MM.1S (cell line): Measurements from ENCODE around the gene SERTAD2.

ENCODE experiments used
- DNase-seq: peaks from one replicate; pipeline ENCODE4 v3.0.0-alpha.2; 2015
- H2AFZ ChIP-seq: fragments of 300-600 bp; sonication (generic); 2 replicates; pipeline ENCODE4 v1.6.0; 2016; ENCODE audit warnings: antibody characterized with exemption, low read length
- H3F3A ChIP-seq: fragments of 300-600 bp; sonication (generic); 2 replicates; pipeline ENCODE4 v1.6.1; 2016; ENCODE audit warnings: mild to moderate bottlenecking, antibody characterized with exemption, low read length, moderate library complexity, mixed read lengths; ENCODE audit not compliant: insufficient read depth
- H3K27ac ChIP-seq: fragments of 300-600 bp; sonication (generic); 2 replicates; pipeline ENCODE4 v1.5.1; 2016; ENCODE audit warnings: mild to moderate bottlenecking, low read length
- H3K27me3 ChIP-seq: fragments of 300-600 bp; sonication (generic); replicated peaks from 2 replicates; pipeline ENCODE4 v1.6.0; 2016; ENCODE audit warnings: low read length; ENCODE audit not compliant: insufficient read depth
- H3K36me3 ChIP-seq: fragments of 300-600 bp; sonication (generic); replicated peaks from 2 replicates; pipeline ENCODE4 v1.6.1; 2016; ENCODE audit warnings: mild to moderate bottlenecking, low read length, mixed read lengths; ENCODE audit not compliant: insufficient read depth
- H3K4me1 ChIP-seq: fragments of 300-600 bp; sonication (generic); 2 replicates; pipeline ENCODE4 v1.6.1; 2016; ENCODE audit warnings: low read length, mixed read lengths
- H3K4me2 ChIP-seq: fragments of 300-600 bp; sonication (generic); 2 replicates; pipeline ENCODE4 v1.6.0; 2016; ENCODE audit warnings: low read depth, low read length
- H3K4me3 ChIP-seq: fragments of 300-600 bp; sonication (generic); 2 replicates; pipeline ENCODE4 v1.5.1; 2016; ENCODE audit warnings: low read length, mixed read lengths
- H3K79me2 ChIP-seq: fragments of 300-600 bp; sonication (generic); 2 replicates; pipeline ENCODE4 v1.6.1; 2016; ENCODE audit warnings: mixed run types, low read length, mixed read lengths
- H3K9ac ChIP-seq: fragments of 300-600 bp; sonication (generic); 2 replicates; pipeline ENCODE4 v1.6.1; 2016; ENCODE audit warnings: low read length, mixed read lengths
- H3K9me2 ChIP-seq: fragments of 300-600 bp; sonication (generic); replicated peaks from 2 replicates; pipeline ENCODE4 v1.6.1; 2016; ENCODE audit warnings: mild to moderate bottlenecking, low read length, mixed read lengths; ENCODE audit not compliant: insufficient read depth
- H3K9me3 ChIP-seq: fragments of 300-600 bp; sonication (generic); replicated peaks from 2 replicates; pipeline ENCODE4 v1.6.1; 2016; ENCODE audit warnings: mild to moderate bottlenecking, low read length, mixed read lengths; ENCODE audit not compliant: insufficient read depth
- H4K20me1 ChIP-seq: fragments of 300-600 bp; sonication (generic); 2 replicates; pipeline ENCODE4 v1.6.1; 2016; ENCODE audit warnings: mild to moderate bottlenecking, low read length, moderate library complexity, mixed read lengths; ENCODE audit not compliant: insufficient read depth
- EZH2 ChIP-seq: fragments of 300-600 bp; sonication (generic); optimal IDR thresholded peaks from 2 replicates; pipeline ENCODE3; 2017; ENCODE audit warnings: low read depth, mild to moderate bottlenecking, antibody characterized with exemption, low read length, mixed read lengths
- EZH2phosphoT487 ChIP-seq: fragments of 300-600 bp; sonication (generic); IDR thresholded peaks from 2 replicates; pipeline ENCODE4 v1.6.1; 2018; ENCODE audit warnings: antibody characterized with exemption, low read length
- TF ChIP-seq, protein P1 (sequence below): fragments of 300-600 bp; sonication (generic); IDR thresholded peaks from 2 replicates; pipeline ENCODE4 v1.5.1; 2016; ENCODE audit warnings: antibody characterized with exemption, low read length, mixed read lengths

Gene SERTAD2

DNA sequence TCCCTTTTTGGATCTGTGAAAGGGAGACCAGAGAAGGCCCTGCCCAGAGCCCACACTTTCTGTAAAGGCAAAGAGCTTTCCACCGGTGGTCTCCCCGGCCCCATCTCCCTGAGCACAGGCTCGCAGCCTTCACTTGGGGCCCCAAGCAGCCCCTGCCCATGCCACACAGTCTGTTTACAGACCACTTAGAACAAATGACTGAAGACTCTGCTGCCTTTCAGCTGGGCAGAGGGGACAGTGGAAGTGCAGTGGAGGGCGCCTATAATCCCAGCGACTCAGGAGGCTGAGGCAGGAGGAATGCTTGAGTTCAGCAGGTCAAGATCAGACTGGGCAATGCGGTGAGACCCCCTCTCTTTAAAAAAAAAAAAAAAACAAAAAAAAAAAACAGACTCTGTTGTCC is 28.9 kb downstream of the SERTAD2 start:
- Histone ChIP-seq H3K4me1 (no peaks in the 10 kb centered on the region), H3F3A (no peaks in the 10 kb centered on the region; the same call in 1 of the 2 replicates), H3K4me3 (no peak overlapping the region), H3K27ac (no peak overlapping the region), H3K79me2 (no peaks in the 10 kb centered on the region), H3K4me2 (no peak overlapping the region), H3K9me2 (no peaks in the 10 kb centered on the region), H3K9me3 (no peaks in the 10 kb centered on the region), H3K27me3 (no peaks in the 10 kb centered on the region), H2AFZ (no peak overlapping the region), H3K9ac (no peak overlapping the region), H4K20me1 (no peaks in the 10 kb centered on the region), H3K36me3 (no peaks in the 10 kb centered on the region)
- DNase-seq, result no peak
- TF ChIP-seq, protein P1, sequence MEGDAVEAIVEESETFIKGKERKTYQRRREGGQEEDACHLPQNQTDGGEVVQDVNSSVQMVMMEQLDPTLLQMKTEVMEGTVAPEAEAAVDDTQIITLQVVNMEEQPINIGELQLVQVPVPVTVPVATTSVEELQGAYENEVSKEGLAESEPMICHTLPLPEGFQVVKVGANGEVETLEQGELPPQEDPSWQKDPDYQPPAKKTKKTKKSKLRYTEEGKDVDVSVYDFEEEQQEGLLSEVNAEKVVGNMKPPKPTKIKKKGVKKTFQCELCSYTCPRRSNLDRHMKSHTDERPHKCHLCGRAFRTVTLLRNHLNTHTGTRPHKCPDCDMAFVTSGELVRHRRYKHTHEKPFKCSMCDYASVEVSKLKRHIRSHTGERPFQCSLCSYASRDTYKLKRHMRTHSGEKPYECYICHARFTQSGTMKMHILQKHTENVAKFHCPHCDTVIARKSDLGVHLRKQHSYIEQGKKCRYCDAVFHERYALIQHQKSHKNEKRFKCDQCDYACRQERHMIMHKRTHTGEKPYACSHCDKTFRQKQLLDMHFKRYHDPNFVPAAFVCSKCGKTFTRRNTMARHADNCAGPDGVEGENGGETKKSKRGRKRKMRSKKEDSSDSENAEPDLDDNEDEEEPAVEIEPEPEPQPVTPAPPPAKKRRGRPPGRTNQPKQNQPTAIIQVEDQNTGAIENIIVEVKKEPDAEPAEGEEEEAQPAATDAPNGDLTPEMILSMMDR, result no peak
- TF ChIP-seq EZH2 (no peak), EZH2phosphoT487 (no peak)

DNA sequence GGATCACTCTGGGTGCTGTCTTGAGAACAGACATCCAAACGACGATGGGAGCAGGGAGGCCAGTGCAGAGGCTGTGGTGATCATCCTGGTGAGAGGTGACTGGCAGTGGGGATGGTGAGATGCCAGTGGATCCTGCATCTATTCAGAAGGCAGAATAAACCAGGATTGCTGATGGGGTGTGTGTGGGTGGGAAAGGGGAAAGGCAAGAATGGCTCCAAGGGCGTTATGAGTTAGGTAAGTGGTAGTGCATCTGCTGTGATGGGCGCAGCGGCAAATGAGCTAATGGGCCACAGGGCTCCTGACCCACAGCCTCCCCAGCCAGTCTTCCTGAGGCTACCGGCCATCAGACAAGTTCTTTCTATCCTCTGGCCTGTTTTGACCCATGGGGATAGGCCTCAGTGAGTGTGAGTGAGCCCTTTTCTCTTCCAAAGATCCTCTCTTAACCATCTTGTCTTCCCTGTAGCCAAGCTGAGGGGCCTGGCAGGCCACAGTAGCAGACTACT is 29.6 kb downstream of the SERTAD2 start:
- H3F3A ChIP-seq, result no peaks in the 10 kb centered on the region; the same call in 1 of the 2 replicates
- no peak overlapping the region for H3K4me3 ChIP-seq
- H3K27me3 ChIP-seq, result no peaks in the 10 kb centered on the region
- no peaks in the 10 kb centered on the region for H3K9me2 ChIP-seq
- no peak for DNase-seq
- no peaks in the 10 kb centered on the region for H3K9me3 ChIP-seq
- H3K4me2 ChIP-seq, result no peak overlapping the region
- no peak overlapping the region for H2AFZ ChIP-seq
- H3K79me2 ChIP-seq, result no peaks in the 10 kb centered on the region
- H3K27ac ChIP-seq, result no peak overlapping the region
- H3K9ac ChIP-seq, result no peak overlapping the region
- H3K36me3 ChIP-seq, result no peaks in the 10 kb centered on the region
- no peak for TF ChIP-seq EZH2phosphoT487
- no peak for TF ChIP-seq EZH2
- TF ChIP-seq, protein P1, result no peak
- no peaks in the 10 kb centered on the region for H4K20me1 ChIP-seq
- H3K4me1 ChIP-seq, result no peaks in the 10 kb centered on the region

DNA sequence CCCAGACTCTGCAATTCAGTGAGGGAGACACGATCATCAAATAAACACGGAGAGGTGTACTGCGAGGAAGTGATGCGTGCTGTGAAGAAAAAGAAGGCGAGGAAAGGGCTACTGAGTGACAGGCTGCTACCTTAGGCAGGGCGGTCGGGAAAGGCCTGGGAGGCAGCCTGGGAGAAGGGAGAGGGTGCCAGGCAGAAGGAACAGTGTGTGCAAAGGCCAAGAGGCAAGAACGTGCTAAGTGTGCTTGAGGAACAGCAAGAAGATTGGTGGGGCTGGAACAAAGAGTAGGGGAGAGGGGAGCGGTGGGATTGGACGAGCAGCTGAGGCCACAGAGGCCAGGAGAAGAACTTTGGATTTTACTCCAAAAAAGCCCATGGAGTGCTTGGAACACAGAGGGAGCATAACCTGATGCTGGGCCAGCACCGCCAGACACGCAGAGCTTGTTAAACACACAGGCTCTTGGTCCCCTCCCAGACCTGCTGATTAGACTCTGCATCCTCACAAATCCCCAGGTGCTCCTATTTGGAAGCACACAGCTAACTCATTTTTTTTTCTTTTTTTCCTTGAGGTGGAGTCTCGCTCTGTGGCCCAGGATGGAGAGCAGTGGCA is 30.4 kb downstream of the SERTAD2 start:
- no peak overlapping the region for H3K27ac ChIP-seq
- no peaks in the 10 kb centered on the region for H3K4me1 ChIP-seq
- no peaks in the 10 kb centered on the region for H3K36me3 ChIP-seq
- no peaks in the 10 kb centered on the region for H3K27me3 ChIP-seq
- H3K9ac ChIP-seq, result no peak overlapping the region
- H3F3A ChIP-seq, result no peaks in the 10 kb centered on the region
- H3K9me2 ChIP-seq, result no peaks in the 10 kb centered on the region
- H3K4me3 ChIP-seq, result no peak overlapping the region
- H3K4me2 ChIP-seq, result no peak overlapping the region
- no peak for TF ChIP-seq EZH2
- TF ChIP-seq EZH2phosphoT487, result no peak
- H4K20me1 ChIP-seq, result no peaks in the 10 kb centered on the region
- H2AFZ ChIP-seq, result no peak overlapping the region
- no peaks in the 10 kb centered on the region for H3K79me2 ChIP-seq
- no peaks in the 10 kb centered on the region for H3K9me3 ChIP-seq
- no peak for DNase-seq

DNA sequence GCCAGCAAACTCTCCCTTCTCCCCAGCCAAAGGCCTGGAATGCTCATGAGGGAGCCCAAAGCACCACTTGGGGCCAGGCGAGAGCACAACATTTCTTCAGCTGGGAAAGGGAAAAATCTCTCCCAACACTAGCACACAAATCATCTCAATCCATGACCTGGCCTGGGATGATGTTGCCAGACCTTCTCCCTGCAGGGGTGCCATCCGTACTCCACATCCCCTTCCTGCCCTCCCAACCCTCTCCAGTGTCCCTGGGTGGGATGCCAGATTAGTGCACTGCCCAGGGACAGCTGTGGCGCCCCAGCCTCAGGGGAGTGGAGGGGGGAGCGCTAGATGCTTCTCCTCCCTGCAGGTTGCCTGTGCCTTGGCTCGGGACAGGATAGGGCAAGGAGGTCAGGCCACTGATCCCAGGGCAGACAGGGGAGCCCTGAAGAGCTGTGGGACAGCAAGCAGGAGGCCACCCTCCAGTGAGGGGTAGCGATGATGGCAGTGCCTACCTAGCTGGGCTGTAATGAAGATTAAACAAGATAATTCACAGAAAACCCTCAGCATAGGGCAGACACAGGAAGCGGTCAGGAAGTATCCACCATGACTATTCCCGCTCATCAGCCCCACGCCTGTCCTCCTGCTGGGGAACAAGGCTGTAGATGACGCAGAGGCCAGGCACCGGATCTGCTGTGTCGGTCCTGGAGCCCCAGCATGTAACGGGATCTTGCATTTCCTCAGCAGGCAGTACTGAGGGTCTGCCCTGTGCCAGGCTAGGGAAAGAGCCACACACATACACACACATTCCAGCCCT is 31.1 kb downstream of the SERTAD2 start:
- H3K36me3 ChIP-seq, result no peaks in the 10 kb centered on the region
- no peaks in the 10 kb centered on the region for H3K79me2 ChIP-seq
- no peak for DNase-seq
- H3K9ac ChIP-seq, result no peak overlapping the region
- no peak overlapping the region for H3K4me2 ChIP-seq
- no peaks in the 10 kb centered on the region for H3K4me1 ChIP-seq
- no peak overlapping the region for H3K27ac ChIP-seq
- TF ChIP-seq, protein P1, result no peak
- TF ChIP-seq EZH2, result no peak
- no peak for TF ChIP-seq EZH2phosphoT487
- H3K4me3 ChIP-seq, result no peak overlapping the region
- H3F3A ChIP-seq, result no peaks in the 10 kb centered on the region
- no peaks in the 10 kb centered on the region for H3K9me2 ChIP-seq
- H4K20me1 ChIP-seq, result no peaks in the 10 kb centered on the region
- no peak overlapping the region for H2AFZ ChIP-seq
- H3K9me3 ChIP-seq, result no peaks in the 10 kb centered on the region
- no peaks in the 10 kb centered on the region for H3K27me3 ChIP-seq
